GM19395 (cell line): Measurements from ENCODE around the gene AKAP1.
A peak's percentile ranks its signal among the peaks of the same experiment; 100 is the strongest.
"Not testable (repeated sequence)": the region's sequence is repeated elsewhere in the genome, so short reads cannot be mapped to it uniquely, and the experiment has no call there.

Experiments
- ATAC-seq: cut with Tn5 transposase; IDR thresholded peaks from one replicate; pipeline ENCODE4 v1.9.1; 2021; ENCODE audit warnings: mild to moderate bottlenecking, moderate library complexity; ENCODE audit not compliant: unreplicated experiment

The AKAP1 gene

DNA sequence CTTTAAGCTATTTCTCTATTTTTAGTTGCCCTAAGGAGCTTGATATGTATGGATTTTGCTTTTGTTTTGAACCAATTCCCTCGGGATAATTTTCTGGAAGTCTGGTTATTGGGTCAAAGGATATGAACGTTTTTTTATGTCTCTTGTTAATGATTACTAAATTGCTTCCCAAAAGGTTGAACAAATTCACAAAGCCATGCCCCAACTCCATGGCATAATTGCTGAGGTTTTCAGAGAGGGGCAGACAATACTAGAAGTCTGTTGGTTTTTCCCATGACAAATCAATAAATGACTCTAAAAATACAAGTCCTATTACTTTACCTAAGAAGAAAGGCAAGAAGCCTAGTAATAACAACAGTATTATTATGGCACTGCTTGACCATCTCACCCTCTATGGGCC is 11.4 kb upstream of the AKAP1 start:
- ATAC-seq = no peak

DNA sequence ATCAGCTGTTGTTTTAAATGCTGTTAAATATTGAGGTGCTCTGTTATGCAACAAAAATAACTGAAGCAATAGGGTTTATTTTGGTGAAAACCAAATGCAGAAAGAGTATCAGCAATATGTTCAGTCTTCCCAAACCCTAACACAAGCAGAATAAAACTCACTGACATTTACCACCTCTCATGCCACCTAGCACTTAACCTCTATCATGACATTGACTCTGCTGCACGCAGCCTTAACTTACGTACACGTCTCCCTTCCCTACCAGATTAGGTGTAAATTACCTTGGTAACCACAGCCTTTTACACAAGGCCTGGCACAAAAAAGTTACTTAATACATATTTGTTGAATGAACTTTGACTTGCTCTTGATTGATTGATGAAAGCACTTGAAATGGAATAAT is 9.9 kb upstream of the AKAP1 start:
- ATAC-seq = no peak

DNA sequence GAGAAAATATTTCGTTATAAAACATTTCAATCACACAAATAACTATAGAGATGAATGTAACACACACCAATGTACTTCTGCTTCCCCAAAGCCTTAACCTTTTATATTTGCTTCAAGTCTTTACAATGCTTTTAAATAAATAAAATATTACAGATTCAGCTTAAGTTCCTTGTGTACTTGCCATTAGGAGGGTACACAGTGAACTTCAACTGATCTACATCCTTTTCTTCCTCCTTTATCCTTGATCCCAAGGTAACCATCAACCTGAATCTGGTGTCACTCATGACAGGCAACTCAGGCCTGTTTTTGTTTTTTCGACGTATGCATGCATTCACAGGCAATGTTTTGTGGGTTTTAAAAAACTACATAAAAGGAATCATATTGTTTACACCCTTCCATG is 9.3 kb upstream of the AKAP1 start:
- ATAC-seq = no peak

DNA sequence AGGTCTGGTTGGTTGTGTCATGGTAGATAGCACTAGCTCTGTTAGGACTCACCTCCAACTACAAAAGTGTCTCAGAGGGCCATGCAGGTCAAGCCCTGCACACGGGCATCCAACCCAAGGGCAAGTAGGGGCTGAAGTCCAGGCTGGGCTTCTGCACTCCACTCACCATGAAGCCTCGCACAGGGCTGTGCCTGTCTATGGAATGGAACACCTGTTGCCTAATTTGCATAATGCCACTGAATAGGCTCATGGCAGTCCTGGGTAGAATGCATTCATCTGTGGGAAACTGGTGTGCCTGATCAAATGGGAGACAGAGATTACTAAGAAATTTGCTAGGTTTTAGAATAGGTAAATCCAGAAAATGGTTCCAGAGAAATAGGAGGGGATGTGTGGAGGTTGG is 8.0 kb upstream of the AKAP1 start:
- ATAC-seq = no peak

DNA sequence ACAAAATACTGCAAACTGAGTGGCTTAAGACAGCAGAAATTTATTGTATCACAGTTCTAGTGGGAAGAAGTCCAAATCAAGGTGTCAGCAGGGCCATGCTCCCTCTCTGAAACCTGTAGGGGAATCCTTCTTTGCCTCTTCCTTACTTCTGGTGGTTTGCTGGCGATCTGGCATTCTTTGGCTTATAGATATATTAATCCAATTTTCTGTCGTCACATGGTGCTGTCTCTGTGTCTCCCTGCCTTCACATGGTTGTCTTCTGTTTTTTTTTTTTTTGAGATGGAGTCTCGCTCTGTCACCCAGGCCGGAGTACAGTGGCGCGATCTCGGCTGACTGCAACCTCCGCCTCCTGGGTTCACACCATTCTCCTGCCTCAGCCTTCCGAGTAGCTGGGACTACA is 6.8 kb upstream of the AKAP1 start:
- ATAC-seq = no peak

DNA sequence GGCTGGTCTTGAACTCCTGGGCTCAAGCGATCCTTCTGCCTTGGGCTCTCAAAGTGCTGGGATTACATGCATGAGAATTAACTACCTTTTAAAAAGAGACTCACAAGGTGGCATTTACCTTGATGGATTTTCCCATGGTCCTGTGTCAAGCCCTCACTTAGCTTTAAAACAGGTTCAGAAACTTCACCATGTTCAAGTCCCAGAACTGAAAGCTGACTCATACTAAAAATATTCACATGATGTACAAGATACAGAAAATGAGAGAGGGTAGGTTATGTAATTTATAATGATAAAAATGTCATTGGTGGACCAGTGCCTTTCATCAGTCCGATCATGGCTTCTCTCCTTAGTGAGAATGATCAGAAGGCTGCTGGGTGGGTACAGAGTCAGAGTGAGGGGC is 4.3 kb upstream of the AKAP1 start:
- ATAC-seq = peak; percentile 27

DNA sequence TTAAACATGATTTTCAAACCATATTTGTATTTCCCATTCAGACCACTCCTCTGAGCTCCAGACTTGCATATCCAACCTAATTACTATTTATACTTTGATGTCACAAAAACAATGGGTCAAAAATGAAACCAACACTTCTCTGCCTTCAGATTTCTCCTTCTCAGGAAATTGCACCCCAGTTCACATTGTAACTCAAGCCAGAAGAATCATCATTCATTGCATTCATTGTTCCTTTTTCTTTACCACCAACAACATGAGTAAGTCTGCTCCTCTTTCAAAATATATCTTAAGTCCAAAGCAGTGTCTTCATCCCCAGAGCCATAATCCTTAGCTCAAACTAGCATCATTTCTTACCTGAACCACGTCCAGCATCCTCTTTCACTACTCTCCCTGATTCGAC is 2.6 kb upstream of the AKAP1 start:
- ATAC-seq = no peak

DNA sequence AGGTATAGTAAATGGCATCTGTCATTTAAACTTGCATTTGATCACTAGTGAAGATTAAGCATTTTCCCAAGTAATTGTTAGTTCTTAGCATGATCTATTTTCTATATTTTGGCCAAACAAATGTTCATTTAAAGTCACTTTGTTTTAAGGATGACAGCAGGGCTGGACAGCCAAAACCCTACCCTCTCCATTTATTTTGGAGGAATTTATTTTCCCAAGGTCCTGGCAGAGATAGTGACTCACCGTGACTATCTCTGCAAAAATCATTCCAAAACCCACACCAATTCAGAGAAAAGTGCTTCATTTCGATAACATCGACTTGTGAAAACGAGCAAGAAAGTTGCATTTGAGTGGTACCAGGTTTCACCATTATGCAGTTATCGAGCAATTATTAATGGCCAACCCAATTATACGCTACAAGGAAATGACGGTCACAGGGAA is 665 bp upstream of the AKAP1 start:
- ATAC-seq = peak; percentile 29

DNA sequence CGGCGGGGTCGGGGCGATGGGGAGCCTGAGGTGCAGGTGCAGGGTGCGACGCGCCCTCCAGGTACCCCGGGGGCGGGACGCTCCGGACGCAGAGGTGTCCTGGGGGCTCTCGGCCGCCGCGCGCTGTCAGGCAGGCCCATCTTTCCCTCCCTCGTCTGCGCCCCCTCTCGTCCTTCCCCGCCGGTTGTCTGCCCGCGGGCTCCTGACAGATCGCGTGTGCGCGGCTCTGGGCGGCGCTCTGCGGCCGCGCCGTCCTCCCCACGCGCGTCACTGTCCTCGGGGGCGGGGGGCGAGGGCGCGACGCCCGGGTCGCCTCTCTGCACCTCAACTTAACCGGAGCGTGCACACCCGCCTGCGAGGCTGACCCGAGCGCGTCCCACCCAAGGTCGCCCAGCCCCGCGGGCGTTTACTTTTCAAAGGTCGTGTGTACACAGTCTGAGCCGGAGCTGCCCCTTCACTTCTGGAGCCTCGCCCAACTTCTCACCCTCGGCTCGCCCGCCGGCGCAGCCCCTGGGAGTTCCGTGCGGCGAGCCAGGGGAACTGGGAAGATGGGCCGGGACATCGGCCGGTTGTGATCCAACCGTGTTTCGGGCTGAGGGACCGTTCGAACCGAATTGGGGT is 512 bp downstream of the AKAP1 start:
- ATAC-seq = peak; percentile 42

DNA sequence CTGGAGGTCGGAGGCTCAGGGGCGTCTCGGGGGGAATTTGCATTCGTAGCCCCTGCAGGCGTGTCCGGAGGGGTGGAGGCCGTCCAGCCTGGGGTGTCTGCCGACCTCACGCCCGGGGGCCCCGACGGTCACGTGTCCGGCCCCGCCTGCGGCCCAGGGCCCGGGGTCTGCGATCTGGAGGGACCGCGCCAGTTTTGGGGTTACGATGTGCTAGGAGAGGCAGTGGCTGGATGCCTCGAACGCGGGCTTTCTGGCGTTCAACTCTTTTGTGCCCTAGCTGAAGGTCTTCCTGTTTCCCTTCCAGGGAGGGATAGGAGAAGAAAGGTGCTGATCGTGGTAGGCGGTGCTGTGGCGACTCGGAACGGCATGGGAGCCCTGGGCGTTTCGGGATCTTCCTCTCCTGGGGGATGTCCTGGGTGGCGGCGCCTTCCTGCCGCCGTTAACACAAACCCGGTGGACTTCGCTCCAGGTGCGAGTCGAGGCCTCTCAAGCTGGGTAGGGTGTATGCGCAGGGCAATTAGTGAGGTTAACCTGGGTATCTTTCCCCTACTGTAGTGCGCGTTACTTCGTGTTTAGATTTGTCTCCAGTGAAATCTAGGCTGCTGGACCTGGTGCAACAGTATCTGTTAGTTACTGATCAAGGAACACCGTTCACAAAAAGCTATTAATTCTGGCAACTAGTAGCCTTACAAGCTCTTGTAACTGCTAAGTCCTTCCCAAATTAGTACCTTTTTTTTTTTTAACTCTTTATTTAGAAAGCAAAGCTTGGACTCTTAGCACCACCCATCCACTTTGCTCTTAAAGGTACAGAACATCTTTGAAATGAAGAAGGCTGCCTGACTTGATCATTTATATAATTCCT is 1.3 kb downstream of the AKAP1 start:
- ATAC-seq = no peak

DNA sequence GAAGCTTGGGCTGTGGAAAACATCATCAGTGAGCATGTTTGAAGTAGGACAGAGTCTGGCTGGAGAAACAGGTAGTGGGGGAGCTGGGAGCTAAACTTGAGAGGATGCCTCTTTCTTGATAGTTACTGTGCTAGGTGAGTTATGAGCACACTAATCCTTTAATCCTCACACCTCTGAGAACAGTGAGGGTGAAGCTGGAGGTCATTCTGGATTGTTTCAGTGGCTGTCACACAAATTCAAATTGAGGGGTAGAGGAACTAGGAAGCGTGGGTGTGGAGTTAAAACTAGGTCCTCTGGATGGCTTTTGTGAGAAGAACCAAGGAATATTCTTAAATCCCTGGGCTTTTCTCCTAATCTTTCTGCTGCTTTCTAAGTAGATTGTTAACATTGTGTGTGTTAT is 3.3 kb downstream of the AKAP1 start:
- no peak for ATAC-seq

DNA sequence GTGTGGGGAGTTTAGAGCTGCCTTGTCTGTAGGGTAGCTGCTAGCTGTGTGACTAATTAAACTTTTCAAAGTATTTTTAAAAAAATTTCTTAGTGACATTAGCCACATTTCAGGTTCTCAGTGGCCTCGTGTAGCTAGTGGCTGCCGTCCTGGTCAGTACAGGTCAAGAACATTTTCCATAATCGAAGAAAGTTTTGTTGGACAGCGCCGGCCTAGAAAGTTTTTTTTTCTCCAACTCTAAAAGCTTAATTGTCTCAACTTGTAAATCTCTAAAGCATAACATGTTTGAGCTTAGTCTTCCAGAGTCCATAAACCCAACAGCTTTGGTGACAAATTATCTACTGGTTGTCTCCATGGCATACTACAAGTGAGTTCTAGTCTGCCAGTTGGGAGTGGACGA is 4.3 kb downstream of the AKAP1 start:
- ATAC-seq = no peak

DNA sequence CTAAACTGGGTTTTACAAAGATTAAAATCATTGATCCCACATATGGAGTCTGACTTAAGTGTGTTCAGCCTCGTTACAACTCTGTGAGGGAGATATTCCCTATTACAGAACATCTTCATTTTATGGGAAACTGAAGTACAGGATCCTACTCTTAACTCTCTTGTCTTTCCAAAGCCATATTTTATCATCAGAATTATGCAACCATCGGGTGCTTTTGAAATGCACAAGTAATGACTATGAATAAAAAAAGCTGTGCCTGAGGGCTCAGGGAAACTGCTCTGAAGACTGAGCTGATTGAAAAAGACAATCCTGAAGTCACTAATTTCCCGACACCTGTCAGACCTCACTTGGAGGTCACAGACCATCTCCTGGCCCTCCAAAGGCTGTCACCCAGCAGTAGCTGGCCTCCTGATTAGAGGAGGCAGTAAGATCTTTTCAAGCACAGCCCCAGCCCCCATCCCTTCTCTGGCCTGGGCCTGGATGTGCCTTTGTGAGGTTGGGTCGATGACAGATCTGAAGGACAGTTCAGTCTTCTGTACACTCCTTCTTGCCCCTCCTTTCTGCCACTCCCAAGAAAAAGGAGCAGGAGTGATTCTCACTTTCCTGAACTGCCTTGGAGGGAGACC is 5.6 kb downstream of the AKAP1 start:
- ATAC-seq = no peak

DNA sequence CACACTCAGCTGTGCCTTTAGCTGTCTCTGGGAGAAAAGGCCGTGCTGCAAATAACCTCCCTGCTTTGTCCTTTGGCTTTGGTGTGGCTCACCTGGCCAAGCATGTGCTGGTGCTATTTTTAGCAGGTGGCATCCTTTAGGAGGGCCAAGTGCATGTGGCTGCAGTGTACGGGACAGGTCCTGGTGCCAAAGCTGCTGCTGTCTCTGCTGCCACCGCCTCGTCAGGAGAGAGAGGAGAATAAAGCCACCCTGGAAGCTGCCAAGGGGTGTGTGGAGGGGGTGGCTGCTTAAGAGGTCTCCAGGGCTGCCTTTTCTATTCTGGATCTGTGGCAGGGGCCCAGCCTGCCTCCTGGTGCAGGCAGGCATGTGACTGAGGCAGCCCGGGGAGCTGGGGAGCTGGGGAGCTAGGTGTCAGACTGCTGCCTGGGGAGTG is 6.2 kb downstream of the AKAP1 start:
- no peak for ATAC-seq

DNA sequence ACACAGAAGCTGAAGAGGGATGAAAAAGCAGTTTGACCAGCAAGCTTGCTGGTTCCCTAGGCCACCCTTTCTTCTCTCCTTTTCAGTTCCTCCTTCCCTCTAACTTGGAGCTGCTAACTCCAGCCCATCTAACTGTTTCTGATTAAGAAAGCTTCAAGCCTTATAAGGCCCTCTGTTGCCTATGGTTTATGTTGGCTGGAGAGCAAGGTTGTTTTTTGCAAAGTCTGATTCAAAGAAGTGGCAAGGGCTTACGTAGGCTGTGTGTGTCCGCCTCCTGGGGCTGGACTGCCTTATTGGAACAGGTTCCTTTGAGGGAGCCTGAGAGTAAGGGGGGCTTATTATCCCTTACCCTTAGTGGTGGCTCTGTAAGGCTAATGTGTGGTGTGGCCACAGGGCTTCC is 7.1 kb downstream of the AKAP1 start:
- ATAC-seq = no peak

DNA sequence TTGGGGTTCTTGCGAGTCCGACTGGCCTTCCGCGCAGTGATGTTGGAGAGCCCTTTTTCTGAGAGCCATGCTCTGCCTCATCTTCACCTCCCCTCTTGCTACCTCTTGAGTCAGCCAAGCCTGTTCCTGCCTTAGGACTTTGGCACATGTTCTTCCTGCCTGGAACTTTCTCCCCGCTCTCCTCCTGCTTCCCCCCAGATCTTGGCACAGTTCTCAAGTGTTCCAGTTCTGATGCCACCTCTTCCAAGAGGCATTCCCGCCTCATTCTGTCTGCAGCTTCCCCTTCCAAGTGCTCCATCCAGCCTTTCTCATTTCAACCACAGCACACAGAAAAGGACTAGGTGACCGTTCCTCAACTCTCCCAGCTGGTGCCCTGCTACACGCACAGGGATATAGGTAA is 7.7 kb downstream of the AKAP1 start:
- no peak for ATAC-seq

DNA sequence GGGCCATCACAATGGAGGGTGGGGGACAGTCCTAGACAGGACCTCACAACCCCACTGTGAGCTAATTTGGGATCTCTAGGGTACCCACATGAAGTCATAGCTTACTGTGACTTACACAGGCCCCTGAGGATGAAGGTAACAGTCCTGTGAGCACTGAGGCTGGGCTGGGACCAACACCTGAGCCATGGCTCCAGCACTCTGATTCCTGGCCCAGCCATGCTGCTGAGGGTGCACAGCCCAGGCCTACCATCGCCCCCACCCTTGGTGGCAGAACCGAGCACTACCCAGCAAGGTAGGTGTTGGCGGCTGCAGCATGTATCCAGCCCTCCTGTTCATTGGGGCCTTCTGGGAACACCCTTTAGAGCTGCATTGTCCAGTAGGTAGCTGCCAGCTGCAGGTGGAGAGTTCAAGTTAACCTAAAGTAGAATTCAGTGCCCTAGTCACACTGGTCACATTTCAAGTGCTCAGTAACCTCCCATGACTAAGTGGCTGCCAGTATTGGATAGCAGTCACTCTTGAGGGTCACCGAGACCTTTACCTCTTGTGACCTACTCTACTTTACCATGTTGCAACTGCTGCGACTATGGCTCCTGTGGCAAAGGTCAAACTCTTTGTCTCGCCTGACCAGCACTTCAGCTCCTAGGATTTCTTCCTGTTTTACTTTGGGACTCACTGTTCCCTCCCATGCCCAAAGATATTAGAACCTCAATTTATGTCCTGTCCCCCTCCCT is 11.6 kb downstream of the AKAP1 start:
- ATAC-seq = no peak

DNA sequence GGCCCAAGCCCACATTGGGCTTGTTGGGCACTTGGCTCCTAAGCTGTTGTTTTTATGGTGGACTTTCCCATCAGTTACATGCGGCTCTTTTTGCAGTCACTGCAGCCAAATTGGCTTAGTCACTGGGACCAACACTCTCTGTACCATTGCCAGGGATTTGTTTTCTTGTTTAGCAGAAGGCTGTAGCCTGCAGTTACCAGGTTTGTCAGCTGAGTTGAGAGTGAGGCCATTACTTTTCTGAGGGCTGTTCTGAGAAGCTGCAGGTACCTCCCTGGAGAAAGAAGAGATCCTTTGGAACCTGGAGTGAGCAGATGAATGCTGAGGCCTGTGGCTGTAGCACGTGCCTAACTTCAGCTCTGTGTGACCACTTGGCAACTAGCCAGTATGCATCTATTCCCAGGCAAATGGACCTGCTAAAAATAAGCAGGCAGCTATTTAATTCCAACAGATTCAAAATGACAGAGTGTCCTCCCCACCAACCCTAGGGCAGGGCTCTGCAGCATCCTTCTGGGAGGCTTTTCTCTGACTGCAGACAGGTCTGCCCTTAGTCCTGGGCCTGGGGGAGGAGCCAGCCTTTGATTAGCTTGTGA is 12.9 kb downstream of the AKAP1 start:
- no peak for ATAC-seq

DNA sequence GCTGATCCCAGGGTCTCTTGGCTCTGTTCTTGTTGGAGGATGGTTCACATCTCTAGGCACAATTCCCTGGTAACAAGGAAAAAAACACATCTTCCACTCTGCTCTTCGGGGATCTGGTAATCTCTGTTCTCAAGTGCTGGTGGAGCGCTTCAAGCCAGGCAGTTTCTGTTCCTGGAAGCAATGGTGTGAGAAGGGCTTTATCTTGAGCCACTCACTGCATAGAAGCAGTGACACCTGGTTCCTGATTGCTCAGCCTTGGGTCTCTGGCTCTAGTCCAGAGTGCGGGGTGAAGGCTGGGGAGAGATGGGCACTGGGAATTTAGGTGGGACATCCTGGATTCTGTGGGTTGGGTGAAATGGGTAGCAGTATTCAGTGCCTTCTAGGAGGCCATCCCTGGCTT is 14.1 kb downstream of the AKAP1 start:
- ATAC-seq = peak; percentile 91

DNA sequence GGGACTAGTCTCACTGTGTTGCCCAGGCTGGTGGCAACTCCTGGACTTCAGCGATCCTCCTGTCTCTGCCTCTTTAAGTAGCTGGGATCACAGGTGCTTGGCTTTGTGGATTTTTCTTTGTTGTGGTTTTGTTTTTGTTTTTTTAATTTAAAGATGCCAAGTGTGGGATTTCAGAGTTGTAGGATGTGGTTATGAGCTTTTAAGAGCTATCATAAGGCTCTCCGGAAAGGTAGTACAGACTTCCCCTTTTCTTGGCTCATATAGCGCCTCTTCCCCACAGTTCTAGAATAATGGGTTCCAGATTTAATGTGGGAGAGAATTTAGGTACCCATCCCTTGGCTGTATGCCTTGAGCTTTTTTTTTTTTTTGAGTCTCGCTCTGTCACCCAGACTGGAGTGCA is 17.1 kb downstream of the AKAP1 start:
- no peak for ATAC-seq

DNA sequence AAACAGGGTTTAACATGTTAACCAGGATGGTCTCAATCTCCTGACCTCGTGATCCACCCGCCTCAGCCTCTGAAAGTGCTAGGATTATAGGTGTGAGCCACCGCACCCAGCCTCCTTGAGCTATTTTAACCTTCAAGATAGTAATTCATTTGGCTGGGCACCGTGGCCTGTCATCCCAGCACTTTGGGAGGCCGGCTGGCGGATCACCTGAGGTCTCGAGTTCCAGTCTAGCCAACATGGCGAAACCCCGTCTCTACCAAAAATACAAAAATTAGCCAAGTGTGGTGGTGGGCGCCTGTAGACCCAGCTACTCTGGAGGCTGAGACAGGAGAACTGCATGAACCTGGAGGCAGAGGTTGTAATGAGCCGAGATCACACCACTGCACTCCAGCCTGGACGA is 17.6 kb downstream of the AKAP1 start:
- not testable (repeated sequence) for ATAC-seq
